HCT116 (cell line): ENCODE data around the gene APP. TPM values are rescaled to one million over a fixed set of nuclear protein-coding genes. Genes with fewer than 3 reads are reported as not detected.

ENCODE experiments used
- ATAC-seq: fragments of 200-7000 bp; cut with Tn5 transposase; 2 replicates; pipeline ENCODE4 v1.9.1; 2020; ENCODE audit warnings: mild to moderate bottlenecking, moderate library complexity
- BruUV-seq: library from RNA; stranded (reverse); fragments of 400-500 nt; replicated peaks from 2 replicates; lab custom pipeline; 2021; lab: Mats Ljungman, UMichigan
- CTCF ChIA-PET: fragments of 300-600 bp; sonication (Branson Sonifier 250); formaldehyde crosslinking; loops from one replicate; lab custom pipeline; 2021; ENCODE audit warnings: antibody characterized with exemption; lab: Charles Lee
- POLR2A ChIA-PET: fragments of 300-600, 350-600 bp; sonication (Branson Sonifier 250); formaldehyde crosslinking; loops from one replicate; lab custom pipeline; 2021; ENCODE audit warnings: antibody characterized with exemption; lab: Charles Lee
- RAD21 ChIA-PET, 2 experiments: fragments of 300-600 bp; sonication (Branson Sonifier 250); formaldehyde crosslinking; loops; one replicate each; lab custom pipeline; 2023; ENCODE audit warnings: low total read pairs in 2 of 2; ENCODE audit not compliant: uncharacterized antibody in 2 of 2, unreplicated experiment in 2 of 2, low non-redundant PET in 1 of 2; lab: Charles Lee
- DNase-seq: peaks from one replicate; pipeline ENCODE4 v3.0.0-alpha.2; 2010; ENCODE audit warnings: low read depth, low spot score
- H2AFZ ChIP-seq: fragments of 200-600 bp; shearing (Covaris generic), sonication (generic); 2 replicates; pipeline ENCODE4 v1.6.1; 2017; ENCODE audit warnings: low read depth, mixed run types, mixed read lengths, antibody characterized with exemption, low read length; ENCODE audit not compliant: poor library complexity, severe bottlenecking
- H3K27ac ChIP-seq: 2 replicates; pipeline ENCODE4 v1.5.1; 2012; ENCODE audit warnings: low read depth, low read length
- H3K27me3 ChIP-seq: fragments of 200-600 bp; sonication (generic); 2 replicates; pipeline ENCODE4 v1.6.1; 2016; ENCODE audit warnings: mixed run types, low read length, mixed read lengths; ENCODE audit not compliant: insufficient read depth
- H3K36me3 ChIP-seq, 2 experiments: fragments of 200-500 bp in 1 of 2; fragments of 200-600 bp in 1 of 2; sonication (Bioruptor generic) in 1 of 2; sonication (generic) in 1 of 2; 2 replicates each; pipeline versions ENCODE4 v1.5.1 to v1.6.1; 2014 to 2016; ENCODE audit warnings: low read length in 2 of 2, inconsistent platforms in 1 of 2, mixed read lengths in 1 of 2, mixed run types in 1 of 2; ENCODE audit not compliant: insufficient read depth in 2 of 2, control insufficient read depth in 1 of 2
- H3K4me1 ChIP-seq, 2 experiments: fragments of 200-600 bp in 1 of 2; sonication (generic) in 1 of 2; 2 replicates each; pipeline versions ENCODE4 v1.5.1 to v1.6.1; 2012 to 2017; ENCODE audit warnings: low read length in 2 of 2, inconsistent platforms in 1 of 2, mild to moderate bottlenecking in 1 of 2, mixed read lengths in 1 of 2, mixed run types in 1 of 2, moderate library complexity in 1 of 2; ENCODE audit not compliant: insufficient read depth in 2 of 2, control insufficient read depth in 1 of 2
- H3K4me2 ChIP-seq: fragments of 200-600 bp; sonication (generic); 2 replicates; pipeline ENCODE4 v1.6.1; 2017; ENCODE audit warnings: mixed run types, low read length, mixed read lengths
- H3K4me3 ChIP-seq, 2 experiments: fragments of 200-600 bp in 1 of 2; sonication (generic) in 1 of 2; replicated peaks in 1 of 2; 2 replicates each; pipeline ENCODE4 v1.5.1; 2011 to 2016; ENCODE audit warnings: low read length in 2 of 2, control low read depth in 1 of 2, low read depth in 1 of 2, mild to moderate bottlenecking in 1 of 2, mixed read lengths in 1 of 2, mixed run types in 1 of 2
- H3K79me2 ChIP-seq: fragments of 200-600 bp; sonication (generic); 2 replicates; pipeline ENCODE4 v1.6.1; 2017; ENCODE audit warnings: mild to moderate bottlenecking, mixed run types, low read length, moderate library complexity, mixed read lengths; ENCODE audit not compliant: insufficient read depth
- H3K9ac ChIP-seq: fragments of 200-600 bp; sonication (generic); 2 replicates; pipeline ENCODE4 v1.6.1; 2016; ENCODE audit warnings: low read length, mixed read lengths
- H3K9me2 ChIP-seq: fragments of 200-600 bp; sonication (generic), shearing (Covaris generic); 2 replicates; pipeline ENCODE4 v1.6.1; 2017; ENCODE audit warnings: mixed run types, mild to moderate bottlenecking, moderate library complexity; ENCODE audit not compliant: insufficient read depth
- H3K9me3 ChIP-seq, 2 experiments: fragments of 200-500 bp in 1 of 2; fragments of 200-600 bp in 1 of 2; sonication (Bioruptor generic) in 1 of 2; sonication (generic) in 1 of 2; 2 replicates each; pipeline ENCODE4 v1.6.1; 2014 to 2017; ENCODE audit warnings: low read length in 2 of 2, mixed read lengths in 2 of 2, inconsistent platforms in 1 of 2, low read depth in 1 of 2, mild to moderate bottlenecking in 1 of 2, mixed run types in 1 of 2, moderate library complexity in 1 of 2; ENCODE audit not compliant: control insufficient read depth in 1 of 2, insufficient read depth in 1 of 2
- H4K20me1 ChIP-seq: fragments of 200-600 bp; sonication (generic), shearing (Covaris generic); 2 replicates; pipeline ENCODE4 v1.6.1; 2017; ENCODE audit warnings: mixed run types, mild to moderate bottlenecking, moderate library complexity; ENCODE audit not compliant: insufficient read depth
- CBX3 ChIP-seq: IDR thresholded peaks from 2 replicates; pipeline ENCODE4 v1.6.1; 2012; ENCODE audit warnings: low read depth
- EGR1 ChIP-seq: IDR thresholded peaks from 2 replicates; pipeline ENCODE4 v1.6.1; 2012; ENCODE audit warnings: low read depth
- ELF1 ChIP-seq: IDR thresholded peaks from 2 replicates; pipeline ENCODE4 v1.6.1; 2012; ENCODE audit warnings: low read depth, borderline replicate concordance
- EZH2phosphoT487 ChIP-seq: fragments of 200-600 bp; IDR thresholded peaks from 2 replicates; pipeline ENCODE4 v1.6.1; 2018; ENCODE audit warnings: antibody characterized with exemption, borderline replicate concordance
- FOSL1 ChIP-seq: IDR thresholded peaks from 2 replicates; pipeline ENCODE4 v1.6.1; 2012; ENCODE audit warnings: low read depth
- JUND ChIP-seq: IDR thresholded peaks from 2 replicates; pipeline ENCODE4 v1.6.1; 2012
- POLR2AphosphoS5 ChIP-seq: IDR thresholded peaks from 2 replicates; pipeline ENCODE4 v1.6.1; 2011; ENCODE audit warnings: mild to moderate bottlenecking, low read depth, low read length, moderate library complexity
- RAD21 ChIP-seq: IDR thresholded peaks from 2 replicates; pipeline ENCODE4 v1.6.1; 2012; ENCODE audit warnings: low read depth, mild to moderate bottlenecking
- SIN3A ChIP-seq: IDR thresholded peaks from 2 replicates; pipeline ENCODE4 v1.6.1; 2012; ENCODE audit warnings: low read depth
- SP1 ChIP-seq: IDR thresholded peaks from 2 replicates; pipeline ENCODE4 v1.6.1; 2012; ENCODE audit warnings: low read depth
- SRF ChIP-seq: IDR thresholded peaks from 2 replicates; pipeline ENCODE4 v1.6.1; 2012; ENCODE audit warnings: low read depth
- YY1 ChIP-seq: IDR thresholded peaks from 2 replicates; pipeline ENCODE4 v1.6.1; 2011; ENCODE audit warnings: low read length, low read depth, moderate library complexity, mild to moderate bottlenecking; ENCODE audit not compliant: insufficient replicate concordance; ENCODE audit errors: extremely low read depth
- ZNF274 ChIP-seq: fragments of 200-500 bp; sonication (Bioruptor generic); IDR thresholded peaks from 2 replicates; pipeline ENCODE4 v1.6.1; 2014; ENCODE audit warnings: mild to moderate bottlenecking, low read depth, low read length, inconsistent platforms
- intact Hi-C: fragments of 100-400 bp; cut with micrococcal nuclease; formaldehyde crosslinking; loops from 2 replicates; pipeline ENCODE4 v1.10.0; 2022
- total RNA-seq: library from RNA; stranded (reverse); gene quantifications from one replicate; pipeline ENCODE4 v1.2.1, GENCODE V29; 2021; ENCODE audit not compliant: unreplicated experiment
- TF ChIP-seq, protein P1 (sequence below): IDR thresholded peaks from 2 replicates; pipeline ENCODE4 v1.6.1; 2012
- TF ChIP-seq, protein P2 (sequence below): IDR thresholded peaks from 2 replicates; pipeline ENCODE4 v1.6.1; 2012; ENCODE audit warnings: low read depth
- TF ChIP-seq, protein P3 (sequence below): IDR thresholded peaks from 2 replicates; pipeline ENCODE4 v1.6.1; 2011; ENCODE audit warnings: mild to moderate bottlenecking, low read length, moderate library complexity; ENCODE audit not compliant: insufficient replicate concordance; ENCODE audit errors: extremely low read depth

The APP gene
- total RNA-seq, 1 experiment from 2014 or later = 267 TPM

DNA sequence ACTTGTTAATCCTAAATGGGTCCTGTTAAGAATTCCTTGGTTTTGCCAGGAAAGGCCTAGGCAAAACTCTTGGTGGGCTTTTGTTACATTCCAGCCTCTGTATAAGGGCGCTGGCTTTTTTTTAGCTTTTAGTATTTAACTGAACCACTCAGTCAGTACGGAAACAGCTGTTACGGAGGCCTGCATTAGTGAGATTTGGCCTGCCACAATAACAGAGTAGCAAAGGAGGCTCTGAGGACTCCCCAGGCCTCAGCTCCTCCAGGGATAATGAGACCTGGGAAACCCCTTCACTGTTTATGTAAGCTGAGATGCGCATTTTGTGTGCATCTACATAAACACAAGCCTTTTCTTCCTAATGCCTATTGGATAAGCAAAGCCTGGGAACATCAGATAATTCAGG lies 210.2 kb downstream of the APP start:
- Histone ChIP-seq H3K79me2 (no peaks in the 10 kb centered on the region; the same call in 1 of the 2 replicates), H3K9ac (no peak overlapping the region), H3K9me3 (no peaks in the 10 kb centered on the region), H3K9me2 (no peaks in the 10 kb centered on the region), H3K4me1 (peaks cover 24 to 38% of the 10 kb centered on the region in 2 experiments), H2AFZ (no peak overlapping the region), H3K4me3 (no peak overlapping the region), H4K20me1 (no peaks in the 10 kb centered on the region), H3K27ac (no peak overlapping the region), H3K4me2 (no peak overlapping the region), H3K27me3 (no peaks in the 10 kb centered on the region), H3K36me3 (0 out of 4 replicates have a peak, but pooled peaks cover 0 to 3% of the 10 kb centered on the region in 2 experiments)
- RAD21 ChIA-PET = no interaction called here
- TF ChIP-seq JUND (no peak), SIN3A (no peak), ZNF274 (no peak), EZH2phosphoT487 (no peak), FOSL1 (no peak), SP1 (no peak), YY1 (no peak), ELF1 (no peak), EGR1 (no peak), CBX3 (no peak), SRF (no peak), POLR2AphosphoS5 (no peak), RAD21 (no peak)
- TF ChIP-seq, protein P1, sequence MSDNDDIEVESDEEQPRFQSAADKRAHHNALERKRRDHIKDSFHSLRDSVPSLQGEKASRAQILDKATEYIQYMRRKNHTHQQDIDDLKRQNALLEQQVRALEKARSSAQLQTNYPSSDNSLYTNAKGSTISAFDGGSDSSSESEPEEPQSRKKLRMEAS = no peak
- TF ChIP-seq, protein P2, sequence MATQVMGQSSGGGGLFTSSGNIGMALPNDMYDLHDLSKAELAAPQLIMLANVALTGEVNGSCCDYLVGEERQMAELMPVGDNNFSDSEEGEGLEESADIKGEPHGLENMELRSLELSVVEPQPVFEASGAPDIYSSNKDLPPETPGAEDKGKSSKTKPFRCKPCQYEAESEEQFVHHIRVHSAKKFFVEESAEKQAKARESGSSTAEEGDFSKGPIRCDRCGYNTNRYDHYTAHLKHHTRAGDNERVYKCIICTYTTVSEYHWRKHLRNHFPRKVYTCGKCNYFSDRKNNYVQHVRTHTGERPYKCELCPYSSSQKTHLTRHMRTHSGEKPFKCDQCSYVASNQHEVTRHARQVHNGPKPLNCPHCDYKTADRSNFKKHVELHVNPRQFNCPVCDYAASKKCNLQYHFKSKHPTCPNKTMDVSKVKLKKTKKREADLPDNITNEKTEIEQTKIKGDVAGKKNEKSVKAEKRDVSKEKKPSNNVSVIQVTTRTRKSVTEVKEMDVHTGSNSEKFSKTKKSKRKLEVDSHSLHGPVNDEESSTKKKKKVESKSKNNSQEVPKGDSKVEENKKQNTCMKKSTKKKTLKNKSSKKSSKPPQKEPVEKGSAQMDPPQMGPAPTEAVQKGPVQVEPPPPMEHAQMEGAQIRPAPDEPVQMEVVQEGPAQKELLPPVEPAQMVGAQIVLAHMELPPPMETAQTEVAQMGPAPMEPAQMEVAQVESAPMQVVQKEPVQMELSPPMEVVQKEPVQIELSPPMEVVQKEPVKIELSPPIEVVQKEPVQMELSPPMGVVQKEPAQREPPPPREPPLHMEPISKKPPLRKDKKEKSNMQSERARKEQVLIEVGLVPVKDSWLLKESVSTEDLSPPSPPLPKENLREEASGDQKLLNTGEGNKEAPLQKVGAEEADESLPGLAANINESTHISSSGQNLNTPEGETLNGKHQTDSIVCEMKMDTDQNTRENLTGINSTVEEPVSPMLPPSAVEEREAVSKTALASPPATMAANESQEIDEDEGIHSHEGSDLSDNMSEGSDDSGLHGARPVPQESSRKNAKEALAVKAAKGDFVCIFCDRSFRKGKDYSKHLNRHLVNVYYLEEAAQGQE = no peak
- TF ChIP-seq, protein P3, sequence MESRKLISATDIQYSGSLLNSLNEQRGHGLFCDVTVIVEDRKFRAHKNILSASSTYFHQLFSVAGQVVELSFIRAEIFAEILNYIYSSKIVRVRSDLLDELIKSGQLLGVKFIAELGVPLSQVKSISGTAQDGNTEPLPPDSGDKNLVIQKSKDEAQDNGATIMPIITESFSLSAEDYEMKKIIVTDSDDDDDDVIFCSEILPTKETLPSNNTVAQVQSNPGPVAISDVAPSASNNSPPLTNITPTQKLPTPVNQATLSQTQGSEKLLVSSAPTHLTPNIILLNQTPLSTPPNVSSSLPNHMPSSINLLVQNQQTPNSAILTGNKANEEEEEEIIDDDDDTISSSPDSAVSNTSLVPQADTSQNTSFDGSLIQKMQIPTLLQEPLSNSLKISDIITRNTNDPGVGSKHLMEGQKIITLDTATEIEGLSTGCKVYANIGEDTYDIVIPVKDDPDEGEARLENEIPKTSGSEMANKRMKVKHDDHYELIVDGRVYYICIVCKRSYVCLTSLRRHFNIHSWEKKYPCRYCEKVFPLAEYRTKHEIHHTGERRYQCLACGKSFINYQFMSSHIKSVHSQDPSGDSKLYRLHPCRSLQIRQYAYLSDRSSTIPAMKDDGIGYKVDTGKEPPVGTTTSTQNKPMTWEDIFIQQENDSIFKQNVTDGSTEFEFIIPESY = no peak
- POLR2A ChIA-PET = no interaction called here
- CTCF ChIA-PET = no interaction called here
- ATAC-seq (no peak), DNase-seq (no peak)
- no TSS peak for BruUV-seq
- intact Hi-C loops = loop anchor here (5.0 to 10.0 kb wide), 2 partner anchors 212 to 356 kb away; partner anchors contain the start of genes APP and MRPL39
